Esophagus squamous epithelium (tissue), 4 donors: Measurements from ENCODE around the gene SUDS3.

Experiments used
- POLR2A ChIP-seq, 4 donors: fragments of 450-650 bp; IDR thresholded peaks; one replicate each; pipeline ENCODE4 v1.6.1; 2017; ENCODE audit warnings: antibody characterized with exemption in 4 of 4, mild to moderate bottlenecking in 4 of 4, moderate library complexity in 3 of 4
- TF ChIP-seq, protein P1 (sequence below), 6 experiments: fragments of 450-650 bp in 4 of 6; fragments of 200-600 bp in 2 of 6; sonication (generic) in 2 of 6; IDR thresholded peaks; one replicate each; pipeline ENCODE4 v1.5.1; 2016 to 2019; ENCODE audit warnings: antibody characterized with exemption in 6 of 6, mild to moderate bottlenecking in 4 of 6, moderate library complexity in 4 of 6

GRCh38 chr12:118357257-118358007 lies 18.9 kb upstream of the SUDS3 start:
- TF ChIP-seq, protein P1, sequence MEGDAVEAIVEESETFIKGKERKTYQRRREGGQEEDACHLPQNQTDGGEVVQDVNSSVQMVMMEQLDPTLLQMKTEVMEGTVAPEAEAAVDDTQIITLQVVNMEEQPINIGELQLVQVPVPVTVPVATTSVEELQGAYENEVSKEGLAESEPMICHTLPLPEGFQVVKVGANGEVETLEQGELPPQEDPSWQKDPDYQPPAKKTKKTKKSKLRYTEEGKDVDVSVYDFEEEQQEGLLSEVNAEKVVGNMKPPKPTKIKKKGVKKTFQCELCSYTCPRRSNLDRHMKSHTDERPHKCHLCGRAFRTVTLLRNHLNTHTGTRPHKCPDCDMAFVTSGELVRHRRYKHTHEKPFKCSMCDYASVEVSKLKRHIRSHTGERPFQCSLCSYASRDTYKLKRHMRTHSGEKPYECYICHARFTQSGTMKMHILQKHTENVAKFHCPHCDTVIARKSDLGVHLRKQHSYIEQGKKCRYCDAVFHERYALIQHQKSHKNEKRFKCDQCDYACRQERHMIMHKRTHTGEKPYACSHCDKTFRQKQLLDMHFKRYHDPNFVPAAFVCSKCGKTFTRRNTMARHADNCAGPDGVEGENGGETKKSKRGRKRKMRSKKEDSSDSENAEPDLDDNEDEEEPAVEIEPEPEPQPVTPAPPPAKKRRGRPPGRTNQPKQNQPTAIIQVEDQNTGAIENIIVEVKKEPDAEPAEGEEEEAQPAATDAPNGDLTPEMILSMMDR (IDR thresholded peaks at IDR 0.05) = peak in 1 of 6 experiments; percentile 6
- TF ChIP-seq POLR2A (IDR thresholded peaks at IDR 0.05) = no peak
